Progenitor cell of endocrine pancreas (in vitro differentiated cells): ENCODE results near the gene TRIL. TPM values are rescaled to one million over a fixed set of nuclear protein-coding genes. Genes with fewer than 3 reads are reported as not detected.
A peak's percentile ranks its signal among the peaks of the same experiment; 100 is the strongest.

Experiments
- DNase-seq: peaks from one replicate; pipeline ENCODE4 v3.0.0; 2021; ENCODE audit warnings: low spot score; ENCODE audit not compliant: unreplicated experiment
- H3K27ac Mint-ChIP-seq: 2 replicates; pipeline ENCODE4 v1.8.0; 2021; ENCODE audit warnings: mild to moderate bottlenecking, moderate library complexity, mixed read lengths
- H3K27me3 Mint-ChIP-seq: 2 replicates; pipeline ENCODE4 v1.8.0; 2021; ENCODE audit warnings: mixed read lengths
- H3K36me3 Mint-ChIP-seq: 2 replicates; pipeline ENCODE4 v1.8.0; 2022; ENCODE audit warnings: mixed read lengths; ENCODE audit not compliant: insufficient read depth
- H3K4me1 Mint-ChIP-seq: 2 replicates; pipeline ENCODE4 v1.8.0; 2021; ENCODE audit warnings: low read depth, mixed read lengths
- H3K4me3 Mint-ChIP-seq: 2 replicates; pipeline ENCODE4 v1.8.0; 2021; ENCODE audit warnings: low read depth, mild to moderate bottlenecking, moderate library complexity, mixed read lengths
- H3K9me3 Mint-ChIP-seq: 2 replicates; pipeline ENCODE4 v1.8.0; 2021; ENCODE audit warnings: low read depth, mixed read lengths
- total RNA-seq: library from RNA; stranded (reverse); gene quantifications from 2 replicates; pipeline ENCODE4 v1.2.1, GENCODE V29; 2021
- TF ChIP-seq, protein P1 (sequence below): fragments of 200-600 bp; sonication (generic); IDR thresholded peaks from one replicate; pipeline ENCODE4 v1.5.0; 2021; ENCODE audit warnings: antibody characterized with exemption, mild to moderate bottlenecking; ENCODE audit not compliant: unreplicated experiment

Gene TRIL
- total RNA-seq, 1 donor from 2014 or later, result 8.0 TPM

GRCh38 chr7:29000717-29001076 lies 42.6 kb upstream of the TRIL start:
- H3K27me3 Mint-ChIP-seq, result no peaks in the 10 kb centered on the region
- DNase-seq, result no peak
- peaks cover 9% of the 10 kb centered on the region for H3K9me3 Mint-ChIP-seq
- H3K4me3 Mint-ChIP-seq, result no peak overlapping the region
- no peak overlapping the region for H3K27ac Mint-ChIP-seq
- TF ChIP-seq, protein P1, sequence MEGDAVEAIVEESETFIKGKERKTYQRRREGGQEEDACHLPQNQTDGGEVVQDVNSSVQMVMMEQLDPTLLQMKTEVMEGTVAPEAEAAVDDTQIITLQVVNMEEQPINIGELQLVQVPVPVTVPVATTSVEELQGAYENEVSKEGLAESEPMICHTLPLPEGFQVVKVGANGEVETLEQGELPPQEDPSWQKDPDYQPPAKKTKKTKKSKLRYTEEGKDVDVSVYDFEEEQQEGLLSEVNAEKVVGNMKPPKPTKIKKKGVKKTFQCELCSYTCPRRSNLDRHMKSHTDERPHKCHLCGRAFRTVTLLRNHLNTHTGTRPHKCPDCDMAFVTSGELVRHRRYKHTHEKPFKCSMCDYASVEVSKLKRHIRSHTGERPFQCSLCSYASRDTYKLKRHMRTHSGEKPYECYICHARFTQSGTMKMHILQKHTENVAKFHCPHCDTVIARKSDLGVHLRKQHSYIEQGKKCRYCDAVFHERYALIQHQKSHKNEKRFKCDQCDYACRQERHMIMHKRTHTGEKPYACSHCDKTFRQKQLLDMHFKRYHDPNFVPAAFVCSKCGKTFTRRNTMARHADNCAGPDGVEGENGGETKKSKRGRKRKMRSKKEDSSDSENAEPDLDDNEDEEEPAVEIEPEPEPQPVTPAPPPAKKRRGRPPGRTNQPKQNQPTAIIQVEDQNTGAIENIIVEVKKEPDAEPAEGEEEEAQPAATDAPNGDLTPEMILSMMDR, result no peak
- peaks cover 20% of the 10 kb centered on the region for H3K4me1 Mint-ChIP-seq
- H3K36me3 Mint-ChIP-seq, result peaks cover 4% of the 10 kb centered on the region

DNA sequence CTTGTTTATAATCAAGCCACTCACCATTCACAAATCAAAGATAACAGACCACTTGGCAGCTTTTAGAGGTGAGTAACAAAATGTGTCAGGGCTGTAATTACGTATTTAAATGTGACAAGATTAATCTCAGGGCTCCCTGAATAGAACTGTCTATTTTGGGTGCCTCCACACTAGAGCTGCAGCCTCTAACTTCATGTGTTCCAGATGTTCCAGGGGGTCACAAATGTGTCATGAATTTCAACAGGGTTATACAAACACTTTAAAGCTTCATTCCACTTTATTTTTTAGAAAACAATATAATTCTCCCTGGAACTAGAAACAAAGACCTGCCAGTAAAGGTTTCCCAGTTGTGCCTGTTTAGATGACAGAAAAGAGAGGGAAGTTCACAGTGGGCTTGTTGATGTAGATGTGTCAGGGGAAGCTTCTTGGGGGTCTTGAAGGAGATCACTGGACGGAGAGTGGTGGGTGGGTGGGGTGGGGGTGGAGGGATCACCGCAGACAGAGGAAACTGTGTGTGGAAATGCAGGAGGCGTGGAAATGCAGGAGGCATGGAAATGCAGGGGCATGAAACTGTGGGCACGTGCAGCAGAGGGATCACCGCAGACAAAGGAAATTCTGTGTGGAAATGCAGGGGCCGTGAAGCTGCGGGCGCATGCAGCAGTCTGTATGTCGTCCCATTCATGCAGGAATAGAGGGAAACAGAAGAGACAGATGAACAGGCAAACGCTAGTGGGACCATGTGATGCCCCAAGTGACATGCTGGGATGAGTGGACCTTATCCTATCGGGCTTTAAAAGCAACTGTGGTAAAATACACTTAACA lies 42.0 kb upstream of the TRIL start:
- Mint-ChIP-seq H3K36me3 (no peaks in the 10 kb centered on the region), H3K27me3 (no peaks in the 10 kb centered on the region), H3K4me1 (peaks cover 20% of the 10 kb centered on the region), H3K9me3 (peaks cover 4% of the 10 kb centered on the region), H3K4me3 (no peak overlapping the region), H3K27ac (no peak overlapping the region)
- TF ChIP-seq, protein P1, result no peak
- DNase-seq, result no peak

GRCh38 chr7:28999427-28999826 lies 41.3 kb upstream of the TRIL start:
- no peaks in the 10 kb centered on the region for H3K36me3 Mint-ChIP-seq
- TF ChIP-seq, protein P1, result no peak
- H3K27ac Mint-ChIP-seq, result peak overlapping the region; percentile 62

GRCh38 chr7:28998105-28998504 lies 40.0 kb upstream of the TRIL start:
- no peak for DNase-seq
- H3K27me3 Mint-ChIP-seq, result no peaks in the 10 kb centered on the region

More at GRCh38 chr7:28999427-28999826, 41.3 kb upstream of the TRIL start:
- peaks cover 20% of the 10 kb centered on the region for H3K4me1 Mint-ChIP-seq
- peaks cover 4% of the 10 kb centered on the region for H3K9me3 Mint-ChIP-seq
- no peak overlapping the region for H3K4me3 Mint-ChIP-seq
- no peak for DNase-seq
- H3K27me3 Mint-ChIP-seq, result no peaks in the 10 kb centered on the region

DNA sequence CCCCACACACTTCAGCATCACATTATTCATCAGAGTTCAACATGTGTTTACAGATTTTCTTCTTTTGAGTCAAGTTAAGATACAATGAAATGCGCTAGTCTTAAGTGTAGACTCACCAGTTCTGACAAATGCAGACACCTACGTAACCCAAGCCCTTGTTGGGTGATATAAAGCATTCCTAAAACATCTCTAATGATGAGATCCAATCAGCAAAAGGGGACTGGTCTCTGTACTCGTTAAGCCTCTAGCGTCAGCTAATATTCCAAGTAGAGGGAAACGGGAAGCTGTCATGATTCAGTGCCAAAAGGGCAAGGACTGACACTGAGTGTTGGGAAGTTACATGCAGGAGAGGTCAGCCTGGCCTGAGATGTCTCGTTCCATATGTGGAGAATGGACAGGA lies 38.7 kb upstream of the TRIL start:
- H3K27me3 Mint-ChIP-seq, result no peaks in the 10 kb centered on the region
- H3K9me3 Mint-ChIP-seq, result peaks cover 4% of the 10 kb centered on the region
- DNase-seq, result no peak
- TF ChIP-seq, protein P1, result no peak
- no peaks in the 10 kb centered on the region for H3K36me3 Mint-ChIP-seq
- no peak overlapping the region for H3K27ac Mint-ChIP-seq
- H3K4me1 Mint-ChIP-seq, result peaks cover 20% of the 10 kb centered on the region
- no peak overlapping the region for H3K4me3 Mint-ChIP-seq

More at GRCh38 chr7:28998105-28998504, 40.0 kb upstream of the TRIL start:
- Mint-ChIP-seq H3K27ac (peak overlapping the region; percentile 70), H3K4me1 (peaks cover 20% of the 10 kb centered on the region), H3K9me3 (peaks cover 4% of the 10 kb centered on the region), H3K4me3 (no peak overlapping the region), H3K36me3 (no peaks in the 10 kb centered on the region)
- TF ChIP-seq, protein P1, result no peak
